Activated CD8-positive, alpha-beta memory T cell treated with anti-CD3 and anti-CD28 coated beads, Interleukin-2, amount 50 U/mL, for 1 hour (primary cell): ENCODE results near the gene GUCA1C.

Experiments
- DNase-seq: peaks from one replicate; pipeline ENCODE4 v3.0.0-alpha.2; 2020; ENCODE audit errors: extremely low read depth

Gene GUCA1C, protein sequence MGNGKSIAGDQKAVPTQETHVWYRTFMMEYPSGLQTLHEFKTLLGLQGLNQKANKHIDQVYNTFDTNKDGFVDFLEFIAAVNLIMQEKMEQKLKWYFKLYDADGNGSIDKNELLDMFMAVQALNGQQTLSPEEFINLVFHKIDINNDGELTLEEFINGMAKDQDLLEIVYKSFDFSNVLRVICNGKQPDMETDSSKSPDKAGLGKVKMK

DNA sequence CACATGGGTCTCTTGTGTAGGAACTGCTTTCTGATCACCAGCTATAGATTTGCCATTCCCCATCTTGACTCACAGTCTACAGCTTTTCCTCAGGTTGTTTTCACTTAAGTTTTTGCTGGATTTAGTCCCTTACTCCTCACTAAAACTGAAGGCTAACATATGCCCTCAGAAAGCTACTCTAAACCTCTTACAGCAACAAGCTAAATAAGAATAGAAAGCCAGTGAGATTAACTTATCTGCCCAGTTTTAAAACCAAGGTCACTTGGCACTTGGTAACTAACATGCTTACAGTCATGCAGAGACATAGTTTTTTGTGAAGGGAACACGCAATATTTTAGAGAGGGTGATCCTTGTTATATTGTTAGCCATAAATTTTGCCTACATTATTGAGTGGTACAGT, at the start of gene GUCA1C:
Gene GUCA1C, minus strand, starts transcription at position 180 of the 400 bp plus-strand sequence. Its CDS starts 117 bp downstream, at position 63.
- DNase-seq, result no peak

DNA sequence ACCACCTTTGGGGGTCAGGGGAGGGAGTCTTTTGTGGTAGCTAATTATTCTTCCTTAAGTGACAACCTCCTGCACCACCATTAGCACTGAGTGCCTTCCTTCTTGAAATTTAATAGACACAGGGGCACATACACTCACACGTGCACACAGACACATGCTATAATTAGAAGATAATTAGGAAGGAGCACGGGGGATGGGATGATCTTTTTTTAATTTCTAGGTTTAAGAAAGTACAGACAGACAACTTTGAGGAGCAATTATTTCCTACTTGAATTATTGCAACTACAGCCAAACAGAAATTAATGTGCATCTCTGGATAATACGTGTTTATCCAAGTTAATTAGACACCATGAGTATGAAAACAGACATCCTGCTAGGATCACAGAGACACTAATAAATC, 44.8 kb upstream of the GUCA1C start:
- DNase-seq, result no peak

DNA sequence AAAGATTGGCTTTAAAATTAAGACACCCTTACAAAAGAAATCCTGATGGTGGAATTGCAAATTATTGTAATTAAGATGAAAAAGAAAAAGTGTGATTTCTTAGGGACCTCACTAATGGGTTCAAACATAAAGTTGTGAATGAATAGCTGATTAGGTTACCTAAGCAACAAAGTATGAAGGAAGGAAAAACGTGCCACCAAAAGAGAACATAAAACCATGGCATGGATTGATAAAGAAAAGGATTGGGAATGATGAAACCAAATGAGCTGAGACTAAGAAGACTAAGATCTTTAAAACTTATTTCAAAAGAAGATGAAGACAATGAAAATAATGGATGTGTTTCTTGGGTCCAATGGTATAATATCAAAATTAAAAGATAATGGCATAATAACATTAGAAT, 32.2 kb upstream of the GUCA1C start:
- DNase-seq, result no peak

DNA sequence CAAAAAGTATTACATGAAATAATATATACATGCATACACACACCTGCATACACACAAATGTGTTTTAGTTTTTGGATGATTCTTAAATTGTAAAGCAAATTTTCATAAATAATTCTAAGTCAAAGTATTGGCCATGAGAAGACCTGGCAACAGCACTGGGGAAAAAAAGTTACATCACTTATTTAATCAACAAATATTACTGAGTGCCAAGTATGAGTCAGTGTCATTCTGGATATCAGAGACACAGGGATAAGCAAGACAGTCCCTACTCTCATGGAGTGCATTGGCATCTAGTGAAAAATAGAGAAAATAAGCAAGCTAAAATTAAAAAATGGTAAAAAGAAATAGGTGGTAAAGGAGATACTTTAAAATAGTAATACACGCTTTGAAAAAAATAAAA, 29.4 kb upstream of the GUCA1C start:
- no peak for DNase-seq

GRCh38 chr3:108976058-108976457, 22.4 kb upstream of the GUCA1C start:
- no peak for DNase-seq

DNA sequence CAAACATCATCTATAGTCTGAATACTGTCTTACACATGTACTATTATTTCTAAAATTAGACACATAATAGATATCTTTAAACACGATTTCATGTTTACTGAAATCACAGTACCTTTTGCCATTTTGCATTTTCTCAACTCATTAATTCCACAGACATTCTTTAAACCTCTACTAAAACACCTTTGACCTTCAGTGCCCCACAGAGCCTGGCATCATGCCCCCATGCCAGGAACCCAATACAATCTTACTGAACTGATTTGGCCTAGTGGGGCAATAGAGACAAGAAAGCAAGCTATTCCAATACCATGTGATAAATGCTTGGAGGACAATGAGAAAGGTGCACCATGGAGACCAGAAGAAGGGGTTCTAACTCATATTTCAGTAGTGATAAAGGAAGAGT, 19.3 kb upstream of the GUCA1C start:
- DNase-seq, result no peak

GRCh38 chr3:108972482-108972881, 18.8 kb upstream of the GUCA1C start:
- no peak for DNase-seq

DNA sequence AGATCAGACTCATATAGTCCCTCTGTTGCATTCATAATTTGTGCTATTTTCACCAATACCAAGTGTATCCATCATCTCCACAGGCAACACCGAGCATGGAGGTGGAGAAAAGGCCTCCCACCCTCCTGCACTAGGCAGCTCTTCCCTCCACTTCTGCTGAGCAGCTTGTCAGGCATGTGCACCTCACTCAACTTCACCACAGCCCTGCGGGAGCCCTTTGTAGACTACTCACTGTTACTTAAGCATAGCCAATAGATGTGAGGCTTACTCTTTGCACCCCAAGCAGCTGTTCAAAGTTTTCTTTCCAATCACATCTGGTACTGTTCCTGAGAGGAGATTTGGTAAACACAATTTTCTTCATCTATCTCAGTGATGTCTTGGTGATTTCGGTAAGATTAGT, 16.9 kb upstream of the GUCA1C start:
- no peak for DNase-seq

DNA sequence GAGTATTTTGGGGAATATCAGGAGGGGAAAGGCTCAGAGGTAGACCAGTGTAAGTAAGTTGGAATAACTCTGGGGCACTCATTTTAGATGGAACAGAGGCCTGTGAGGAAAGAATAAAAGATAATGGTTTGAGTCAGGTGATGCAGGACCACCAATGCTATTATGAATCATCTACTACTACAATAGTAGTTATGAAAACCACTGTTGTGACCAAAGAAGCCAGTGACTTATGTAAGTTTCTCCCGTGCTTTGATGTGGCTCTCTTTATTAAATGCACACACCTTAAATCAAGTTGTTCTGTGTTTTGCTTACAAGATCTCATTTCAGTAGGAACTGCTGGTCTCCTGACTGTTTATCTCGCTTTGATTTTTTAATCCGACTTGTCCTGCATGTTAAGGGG, 13.1 kb upstream of the GUCA1C start:
- DNase-seq, result no peak

- no peak for DNase-seq
Measured at GRCh38 chr3:108959017-108959416, 5.3 kb upstream of the GUCA1C start.

DNA sequence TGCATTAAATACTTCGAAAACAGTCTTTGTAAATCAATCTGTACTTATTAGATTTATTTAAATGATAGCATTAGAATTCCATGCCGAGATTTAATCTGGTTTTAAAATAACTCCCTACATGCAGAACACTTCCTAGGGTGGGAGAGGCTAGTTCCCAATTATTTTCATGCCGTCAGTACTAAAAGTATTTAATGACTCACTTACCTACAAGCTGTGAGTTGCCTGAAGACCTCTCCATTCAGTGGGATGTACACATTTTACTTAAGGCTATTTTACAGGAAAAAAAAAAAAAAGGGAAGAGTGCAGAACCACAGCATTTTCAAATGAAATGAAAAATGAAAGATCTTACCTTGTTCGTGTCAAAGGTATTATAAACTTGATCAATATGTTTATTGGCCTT, 469 bp downstream of the GUCA1C start:
- no peak for DNase-seq

DNA sequence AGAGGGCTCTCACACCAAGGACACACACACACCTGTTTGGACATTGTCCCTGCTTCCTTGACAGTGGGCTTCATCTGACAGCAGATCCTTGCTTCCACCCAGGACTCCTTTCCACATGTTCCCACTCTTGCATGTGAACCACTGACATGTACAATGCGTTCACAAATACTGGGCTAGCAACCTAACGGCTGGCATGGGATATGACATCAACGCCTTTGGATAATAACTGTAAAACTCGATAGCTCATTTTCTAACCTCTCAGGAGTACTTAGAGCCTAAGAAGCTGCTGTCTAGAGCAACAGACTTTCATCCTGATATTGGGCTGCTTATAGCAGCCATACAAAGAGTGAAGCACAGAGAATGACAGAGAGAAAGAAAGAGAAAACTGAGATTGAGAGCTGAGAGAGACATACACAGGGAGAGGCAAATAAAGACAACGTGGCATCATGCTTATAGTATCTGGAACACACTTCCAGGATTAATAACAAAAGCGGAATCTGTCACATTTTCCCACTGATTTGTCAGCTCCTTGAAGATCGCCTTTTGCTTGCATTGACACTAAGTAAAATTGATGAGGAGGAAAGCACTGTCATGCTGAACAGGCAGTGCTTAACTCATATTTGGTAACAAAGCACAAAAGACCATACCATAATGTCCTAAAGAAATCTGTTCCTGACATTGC, 1.7 kb downstream of the GUCA1C start:
- DNase-seq, result no peak

GRCh38 chr3:108947855-108948254, 5.8 kb downstream of the GUCA1C start:
- no peak for DNase-seq

GRCh38 chr3:108946292-108947285, 7.1 kb downstream of the GUCA1C start:
- DNase-seq, result no peak

GRCh38 chr3:108940568-108941263, 13.0 kb downstream of the GUCA1C start:
- no peak for DNase-seq

DNA sequence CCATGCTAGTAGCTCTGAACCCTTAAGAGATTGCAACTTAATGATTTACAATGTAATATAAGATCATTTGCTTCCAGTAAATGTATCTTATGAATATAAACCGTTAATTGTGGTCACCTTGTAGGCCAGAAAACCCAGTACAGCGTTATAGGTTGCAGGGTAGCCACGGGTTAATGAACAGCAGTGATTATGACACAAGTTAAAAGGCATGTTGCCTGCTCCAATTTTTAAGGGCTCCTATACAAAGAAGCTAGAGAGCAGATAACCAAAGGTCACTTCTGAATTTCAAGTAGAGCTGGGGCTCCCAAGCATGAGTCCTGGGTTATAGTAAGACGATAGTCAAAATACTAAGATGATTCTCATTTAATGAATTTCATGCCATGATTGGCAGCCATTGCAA, 13.5 kb downstream of the GUCA1C start:
- no peak for DNase-seq

DNA sequence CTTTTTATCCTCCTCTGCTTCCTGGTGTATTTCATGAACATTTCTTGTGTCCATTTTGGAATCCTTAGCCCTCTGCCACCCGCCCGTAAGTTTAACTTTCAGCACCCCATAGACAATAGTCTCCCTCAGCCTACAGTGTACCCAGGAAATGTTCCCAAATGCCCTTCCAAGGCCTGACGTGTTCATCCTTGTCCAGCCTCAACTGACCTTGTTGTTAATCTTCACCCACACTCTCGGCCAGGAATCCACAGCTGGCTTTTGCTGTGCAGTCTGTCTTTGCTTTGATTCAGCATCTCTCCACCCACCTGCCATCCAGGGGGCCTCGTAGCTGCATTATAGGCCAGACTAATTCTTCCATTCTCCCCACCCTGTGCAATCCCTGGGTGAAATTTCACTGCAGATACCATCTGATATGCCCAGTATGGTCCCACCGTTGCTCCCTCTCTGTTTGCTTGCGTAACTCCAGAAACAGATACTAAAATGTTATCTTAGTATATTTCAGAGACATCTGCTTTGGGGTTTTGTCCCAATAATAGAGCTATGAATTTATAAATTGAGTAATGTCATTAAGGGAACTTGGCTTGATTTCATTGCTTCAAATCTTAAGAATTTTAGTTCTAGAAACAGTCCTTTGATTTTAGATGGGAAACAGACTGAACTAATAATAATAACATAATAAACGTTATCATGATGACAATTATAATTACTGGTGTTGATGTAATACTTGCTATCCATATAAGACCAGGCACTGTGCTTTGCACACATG, 16.6 kb downstream of the GUCA1C start:
- no peak for DNase-seq

DNA sequence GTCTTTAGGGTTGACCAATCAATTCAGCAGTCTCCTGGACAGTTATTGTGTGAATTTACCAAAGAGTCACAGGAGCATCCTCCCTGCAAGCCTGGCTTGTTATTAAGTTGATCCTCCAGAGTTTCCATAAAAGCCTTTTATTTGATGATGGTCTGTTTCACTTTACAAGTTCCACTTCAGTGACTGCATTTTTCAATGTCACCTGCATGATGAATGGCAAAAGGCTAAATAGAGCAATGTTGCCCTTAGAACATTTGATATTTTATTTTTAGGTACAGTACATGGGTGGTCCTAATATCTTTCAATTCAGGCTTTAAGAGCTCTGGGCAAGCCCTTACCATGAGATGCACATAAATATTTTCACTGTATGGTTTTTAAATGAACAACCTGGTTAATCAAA, 22.6 kb downstream of the GUCA1C start:
- DNase-seq, result no peak

DNA sequence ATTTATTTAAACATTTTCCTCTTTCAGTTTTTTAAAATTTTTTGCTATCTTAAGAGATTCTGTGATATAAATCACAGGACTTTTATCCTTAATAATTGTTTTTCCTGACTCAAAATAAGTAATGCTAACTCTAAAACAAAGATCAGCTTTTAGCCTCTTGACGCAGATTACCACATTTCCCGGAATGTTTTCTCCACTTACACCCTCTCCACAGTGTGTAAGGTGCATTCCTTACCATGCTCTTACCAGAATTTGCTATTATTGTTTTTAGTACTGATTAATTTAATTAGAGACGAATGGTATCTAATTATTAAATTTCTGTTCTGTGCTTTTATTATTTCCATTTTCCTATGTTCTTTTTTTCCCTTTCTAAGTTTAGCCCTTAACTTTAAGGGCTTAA, 34.8 kb downstream of the GUCA1C start:
- no peak for DNase-seq

GRCh38 chr3:108914774-108915641, 38.7 kb downstream of the GUCA1C start:
- peak; percentile 24 for DNase-seq
